Stimulated activated CD8-positive, alpha-beta memory T cell treated with anti-CD3 and anti-CD28 coated beads, Interleukin-2, amount 100 ng/mL, for 1 hour (primary cell): ENCODE measurements around the gene ARPC2.
A peak's percentile ranks its signal among the peaks of the same experiment; 100 is the strongest.

Experiments
- DNase-seq, 2 donors: peaks; one replicate each; pipeline ENCODE4 v3.0.0-alpha.2; 2020; ENCODE audit warnings: low read depth in 2 of 2

ARPC2 gene

DNA sequence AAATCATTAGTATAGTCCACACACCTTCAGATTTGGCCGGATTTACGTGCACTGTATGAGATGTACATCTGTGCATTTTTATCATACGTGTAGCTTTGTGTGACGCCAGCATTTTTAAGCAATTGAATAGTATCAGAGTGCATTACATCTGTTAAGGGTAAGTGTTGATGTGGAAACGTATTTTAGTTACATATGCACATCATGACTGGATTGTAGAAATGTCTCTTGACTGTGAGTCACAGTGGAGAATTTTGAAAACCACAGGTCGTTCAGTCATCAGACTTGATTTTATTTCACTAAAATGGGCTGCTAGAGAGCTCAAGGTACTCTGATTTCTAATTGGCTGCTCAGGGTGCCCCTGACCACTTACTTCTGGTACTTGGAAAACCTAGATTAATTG lies 38.5 kb downstream of the ARPC2 start:
- DNase-seq, result no peak

DNA sequence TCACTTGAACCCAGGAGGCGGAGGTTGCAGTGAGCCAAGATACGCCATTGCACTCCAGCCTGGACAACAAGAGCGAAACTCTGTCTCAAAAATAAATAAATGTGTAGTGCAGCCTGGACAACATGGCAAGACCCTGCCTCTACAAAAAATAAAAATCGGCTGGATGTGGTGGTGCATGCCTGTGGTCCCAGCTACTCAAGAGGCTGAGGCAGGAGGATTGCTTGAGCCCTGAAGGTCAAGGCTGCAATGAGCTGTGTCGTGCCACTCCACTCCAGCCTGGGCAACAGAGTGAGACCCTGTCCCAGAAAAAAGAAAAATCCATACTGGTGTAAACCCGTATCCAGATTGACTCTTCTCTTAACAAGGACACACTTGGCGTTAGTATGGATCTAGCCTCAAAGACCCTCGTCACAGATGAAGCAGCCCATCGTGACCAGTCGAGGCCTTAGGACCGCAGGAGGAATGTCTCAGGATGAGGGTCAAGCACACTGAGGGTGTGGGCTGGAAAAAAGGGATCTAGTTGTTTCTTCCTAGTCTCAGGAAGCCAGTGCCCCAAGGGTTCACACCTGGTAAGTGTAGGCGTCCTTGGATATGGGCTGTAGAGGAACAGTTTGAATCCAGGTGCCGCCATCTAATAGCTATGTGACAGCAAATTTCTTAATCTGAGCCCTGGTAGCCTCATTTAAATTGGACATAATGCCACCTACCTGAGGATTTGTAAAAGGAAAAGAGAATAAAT lies 39.8 kb downstream of the ARPC2 start:
- no peak for DNase-seq

DNA sequence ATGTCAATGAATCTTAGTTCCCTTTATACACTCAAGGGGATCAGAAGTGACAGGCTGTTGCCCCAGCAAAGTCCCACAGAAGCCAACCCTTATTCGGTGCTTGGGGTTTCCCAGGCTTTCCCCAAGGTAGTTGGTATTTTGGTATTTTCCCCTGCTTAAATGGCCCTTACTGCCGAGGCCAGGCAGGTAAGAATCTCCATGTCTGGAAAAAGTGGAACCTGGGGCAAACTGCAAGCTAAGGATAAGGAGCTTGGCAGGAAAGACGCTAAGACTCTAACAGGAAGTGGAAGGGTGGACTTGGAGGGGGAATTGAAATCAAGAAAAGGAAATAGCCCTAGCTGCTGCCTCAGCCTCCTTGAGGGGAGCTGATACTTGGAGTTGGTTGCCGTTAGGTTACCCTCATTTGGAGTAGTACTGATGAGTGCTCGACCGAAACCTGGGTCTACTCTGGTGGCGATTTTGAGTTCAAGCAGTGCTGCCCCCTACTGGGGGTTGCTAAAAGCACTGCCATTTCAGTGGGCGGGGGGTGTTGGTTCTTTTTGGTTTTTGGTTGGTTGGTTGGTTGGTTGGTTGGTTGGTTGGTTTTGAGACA lies 40.5 kb downstream of the ARPC2 start:
- DNase-seq, result peak; percentile 29 to 48

DNA sequence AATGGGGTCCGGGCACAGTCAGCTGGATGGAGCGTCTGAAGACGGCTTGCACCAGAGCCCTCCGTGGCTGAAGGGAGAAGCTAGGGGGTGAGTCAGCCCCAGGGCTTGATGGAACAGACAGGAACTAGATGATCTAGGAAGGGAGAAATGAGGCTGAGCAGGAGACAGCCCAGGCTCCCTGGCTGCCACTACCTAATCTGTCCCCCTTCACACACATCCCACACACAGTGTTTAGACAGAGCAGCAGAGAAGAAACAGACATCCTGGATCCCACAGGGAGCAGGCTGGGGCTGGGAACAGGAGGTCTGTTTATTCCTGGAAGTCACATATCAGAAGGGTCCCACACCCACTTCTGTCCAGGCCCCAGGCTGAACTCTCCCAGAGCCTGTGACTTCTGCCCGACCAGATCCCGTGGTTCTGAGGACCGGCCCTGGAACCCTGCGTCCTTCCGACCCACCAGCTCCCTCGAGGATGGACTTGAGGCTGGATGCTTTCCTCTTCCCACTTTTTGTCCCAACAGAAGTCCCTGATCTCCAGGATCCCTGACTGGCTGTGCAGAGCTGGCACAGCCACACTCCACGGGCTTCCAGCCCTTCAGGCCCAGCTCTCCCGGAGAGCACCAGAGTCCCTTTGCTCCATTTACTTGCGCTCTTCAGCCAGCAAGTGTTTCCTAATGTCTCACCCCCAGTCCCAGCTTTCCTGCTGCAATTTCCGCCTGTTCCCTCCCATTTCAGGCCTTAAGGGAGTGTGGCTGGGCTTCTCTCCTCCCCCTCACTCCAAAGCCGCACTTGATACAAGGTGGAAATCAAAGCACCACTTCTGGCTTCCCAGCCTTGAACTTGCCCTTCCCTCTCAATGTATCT lies 42.3 kb downstream of the ARPC2 start:
- no peak for DNase-seq

DNA sequence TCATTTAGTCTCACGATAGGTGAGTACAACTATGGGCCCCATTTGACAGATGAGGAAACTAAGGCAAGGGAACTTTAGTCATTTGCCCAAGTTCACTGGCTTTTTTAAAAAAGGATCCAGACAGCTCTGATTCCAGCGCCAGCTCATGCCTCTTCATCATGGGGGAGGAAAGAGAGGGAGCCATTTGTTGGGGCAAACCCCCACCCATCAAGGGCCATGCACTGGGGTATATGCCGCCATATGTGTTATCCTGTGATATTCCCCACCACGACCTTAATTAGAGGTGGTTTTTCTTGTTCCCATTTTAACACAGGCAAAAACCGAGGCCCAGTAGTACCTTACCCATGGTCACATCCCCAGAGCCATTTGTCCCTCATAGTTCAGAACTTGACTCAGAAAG lies 43.2 kb downstream of the ARPC2 start:
- DNase-seq, result no peak

DNA sequence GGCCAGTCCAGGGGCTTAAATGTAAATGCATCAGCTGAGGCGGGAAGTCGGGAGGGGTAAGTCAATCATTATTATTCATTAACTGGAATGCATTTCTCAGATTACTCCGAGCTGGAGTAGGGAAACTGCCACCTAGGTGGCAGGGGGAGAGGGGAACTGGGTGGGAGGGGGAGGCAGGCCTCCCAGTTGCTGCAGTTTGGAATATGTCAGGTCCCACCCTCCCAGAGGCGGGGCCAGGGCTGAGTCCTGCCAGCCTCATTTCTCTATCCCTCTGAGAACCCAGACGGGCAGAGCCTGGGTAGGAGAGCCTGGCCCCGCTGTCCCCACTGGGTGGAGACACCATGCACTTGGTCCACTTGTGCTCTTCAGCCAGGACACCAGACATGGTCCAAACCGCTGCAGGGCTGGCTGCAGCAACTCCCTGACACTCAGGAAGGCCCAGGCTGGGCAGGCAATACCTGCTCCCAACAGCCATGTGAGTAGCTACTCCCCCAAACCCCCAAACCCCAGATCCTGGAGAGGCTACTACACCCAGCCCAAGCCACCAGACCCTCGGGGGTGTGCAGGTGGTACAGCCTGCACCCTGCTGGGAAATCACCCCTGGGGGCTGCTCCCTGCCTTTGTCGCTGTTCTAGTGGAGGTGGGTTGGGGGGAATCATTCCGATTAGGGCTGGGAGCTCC lies 43.9 kb downstream of the ARPC2 start, which contains the start of gene GPBAR1:
GPBAR1 (plus strand) TSS at position 274 of the 681 bp plus-strand sequence. CDS start 1,710 bp downstream, outside the sequence.
- no peak for DNase-seq

DNA sequence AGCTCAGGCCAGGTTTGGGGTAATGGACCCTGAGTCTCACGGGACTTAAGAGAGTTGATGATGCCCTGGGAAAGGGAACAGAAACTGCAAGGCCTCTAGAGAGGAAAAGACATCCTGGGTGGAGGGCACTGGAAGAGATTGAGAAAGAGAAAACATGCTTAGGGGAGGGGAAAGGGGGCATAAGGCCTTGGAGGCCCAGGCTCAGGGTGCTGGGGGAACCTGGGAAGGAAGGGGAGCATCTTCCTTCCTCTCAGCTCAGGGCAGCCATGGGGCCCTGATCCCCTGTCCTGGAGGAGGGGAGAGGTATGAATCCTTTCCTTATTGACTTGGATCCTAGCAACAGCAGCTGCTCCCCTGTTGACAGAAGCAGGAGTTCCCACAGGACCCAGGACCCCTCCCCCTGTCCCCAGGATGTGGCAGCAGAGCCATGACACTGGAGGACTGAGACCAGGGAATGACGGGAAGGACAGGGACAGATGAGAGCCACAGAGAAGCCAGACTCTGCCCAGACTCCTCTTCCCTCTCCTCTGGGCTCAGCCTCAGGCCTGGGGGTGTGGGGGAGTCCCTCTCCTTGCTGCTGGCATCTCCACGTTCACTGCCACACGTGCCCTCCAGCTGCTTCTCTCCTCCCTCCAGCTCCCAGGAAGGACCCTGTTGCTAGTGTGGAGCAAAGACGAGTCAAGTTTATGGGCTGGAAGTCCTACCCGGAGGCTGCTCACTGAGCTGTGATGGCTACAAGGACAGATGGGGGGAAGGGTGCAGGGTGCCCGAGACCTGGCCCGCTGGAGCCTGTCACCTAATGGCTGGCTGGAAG lies 44.6 kb downstream of the ARPC2 start:
- no peak for DNase-seq

DNA sequence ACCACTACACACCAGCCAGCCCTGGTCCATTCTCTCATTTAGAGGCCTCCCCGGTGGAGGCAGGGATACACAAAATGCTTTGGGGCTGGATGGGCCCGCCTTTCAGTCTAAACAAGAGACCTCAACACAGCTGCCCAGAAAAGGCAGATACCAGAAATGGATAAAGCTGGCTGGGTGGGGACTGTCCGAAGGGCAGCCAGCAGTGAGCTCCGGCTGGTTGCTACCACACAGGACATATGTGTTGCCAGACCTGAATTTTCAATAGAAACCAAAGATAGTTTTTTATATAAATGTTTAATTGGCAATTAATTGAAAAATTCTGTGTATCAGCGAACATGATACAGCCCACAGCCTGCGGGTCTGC lies 45.2 kb downstream of the ARPC2 start:
- no peak for DNase-seq

DNA sequence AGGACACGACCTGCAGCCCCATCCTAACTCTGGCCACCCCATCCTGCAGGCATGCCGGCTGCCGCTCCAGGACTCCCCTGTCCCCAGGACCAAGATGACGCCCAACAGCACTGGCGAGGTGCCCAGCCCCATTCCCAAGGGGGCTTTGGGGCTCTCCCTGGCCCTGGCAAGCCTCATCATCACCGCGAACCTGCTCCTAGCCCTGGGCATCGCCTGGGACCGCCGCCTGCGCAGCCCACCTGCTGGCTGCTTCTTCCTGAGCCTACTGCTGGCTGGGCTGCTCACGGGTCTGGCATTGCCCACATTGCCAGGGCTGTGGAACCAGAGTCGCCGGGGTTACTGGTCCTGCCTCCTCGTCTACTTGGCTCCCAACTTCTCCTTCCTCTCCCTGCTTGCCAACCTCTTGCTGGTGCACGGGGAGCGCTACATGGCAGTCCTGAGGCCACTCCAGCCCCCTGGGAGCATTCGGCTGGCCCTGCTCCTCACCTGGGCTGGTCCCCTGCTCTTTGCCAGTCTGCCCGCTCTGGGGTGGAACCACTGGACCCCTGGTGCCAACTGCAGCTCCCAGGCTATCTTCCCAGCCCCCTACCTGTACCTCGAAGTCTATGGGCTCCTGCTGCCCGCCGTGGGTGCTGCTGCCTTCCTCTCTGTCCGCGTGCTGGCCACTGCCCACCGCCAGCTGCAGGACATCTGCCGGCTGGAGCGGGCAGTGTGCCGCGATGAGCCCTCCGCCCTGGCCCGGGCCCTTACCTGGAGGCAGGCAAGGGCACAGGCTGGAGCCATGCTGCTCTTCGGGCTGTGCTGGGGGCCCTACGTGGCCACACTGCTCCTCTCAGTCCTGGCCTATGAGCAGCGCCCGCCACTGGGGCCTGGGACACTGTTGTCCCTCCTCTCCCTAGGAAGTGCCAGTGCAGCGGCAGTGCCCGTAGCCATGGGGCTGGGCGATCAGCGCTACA lies 45.9 kb downstream of the ARPC2 start:
- no peak for DNase-seq

DNA sequence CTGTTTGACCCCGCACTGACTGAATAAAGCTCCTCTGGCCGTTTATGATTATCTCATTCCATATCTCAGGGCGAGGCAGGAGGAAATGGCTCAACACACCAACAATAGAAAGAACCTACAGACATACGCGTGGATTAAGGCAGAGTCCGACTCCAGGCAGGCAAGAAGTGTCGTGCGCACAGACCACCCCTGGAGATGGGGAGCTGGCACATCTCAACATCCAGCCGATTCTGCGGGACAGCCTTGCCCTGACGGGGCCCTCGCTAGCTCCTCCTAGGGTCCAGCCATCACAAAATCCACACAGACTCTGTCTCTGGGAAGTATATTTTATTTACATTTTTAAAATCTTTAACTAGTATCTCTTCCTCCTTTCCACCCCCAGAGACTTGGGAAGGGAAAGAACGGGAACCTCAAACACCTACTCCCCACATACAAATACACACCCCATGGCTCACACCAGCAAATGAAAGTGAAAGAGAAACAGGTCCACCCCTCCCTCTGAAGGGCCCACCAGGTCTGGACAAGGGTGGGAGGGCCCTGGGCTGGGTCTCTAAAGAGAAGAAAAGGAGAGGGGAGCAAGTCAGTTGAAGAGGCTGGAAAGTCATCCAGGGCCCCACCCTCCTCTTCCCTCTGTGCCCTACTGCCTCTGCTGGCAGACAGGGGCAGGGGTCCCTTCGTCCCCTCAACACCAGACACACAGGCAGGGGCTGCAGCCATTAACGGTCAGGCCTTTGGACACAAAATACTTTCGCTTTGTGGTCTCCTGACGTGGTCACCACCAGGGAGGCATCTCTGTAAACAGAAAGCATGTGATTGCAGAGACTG lies 47.0 kb downstream of the ARPC2 start:
- no peak for DNase-seq

DNA sequence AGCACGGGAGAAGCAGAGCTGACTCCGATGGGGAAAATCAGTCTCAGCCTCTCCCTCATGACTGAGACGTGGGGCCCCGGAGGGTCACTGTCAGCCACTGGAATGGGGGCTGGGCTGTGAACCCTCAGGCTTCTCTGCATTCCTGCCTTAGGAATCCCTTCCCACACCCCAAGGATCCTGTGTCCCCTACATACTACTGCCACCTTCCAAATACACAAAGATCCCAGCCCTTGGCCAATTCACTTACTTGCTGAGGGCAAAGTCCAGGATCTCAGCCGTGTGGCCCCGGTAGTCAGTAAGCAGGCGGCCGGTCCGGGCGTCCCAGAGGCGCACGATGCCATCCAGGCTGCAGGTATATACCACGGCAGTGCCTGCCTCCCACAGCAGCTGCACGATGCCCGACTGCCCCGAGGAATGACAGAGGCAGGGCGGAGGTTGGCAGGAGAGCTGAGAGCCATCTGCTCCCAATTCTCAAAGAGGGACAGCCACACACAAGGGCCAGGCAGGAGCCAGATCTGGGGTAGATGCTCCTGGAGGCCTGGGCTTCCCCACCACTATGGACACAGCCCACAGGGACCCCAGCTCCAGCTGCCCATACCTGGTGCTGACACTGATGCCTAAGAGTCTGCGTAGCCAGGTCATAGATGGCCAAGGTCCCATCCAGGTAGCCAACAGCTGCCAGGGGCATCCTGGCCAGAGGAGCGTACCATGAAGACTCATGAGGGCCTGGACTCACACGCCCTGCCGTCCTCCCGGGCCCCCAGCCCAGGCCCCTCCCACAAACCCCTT lies 48.0 kb downstream of the ARPC2 start:
- DNase-seq, result no peak

DNA sequence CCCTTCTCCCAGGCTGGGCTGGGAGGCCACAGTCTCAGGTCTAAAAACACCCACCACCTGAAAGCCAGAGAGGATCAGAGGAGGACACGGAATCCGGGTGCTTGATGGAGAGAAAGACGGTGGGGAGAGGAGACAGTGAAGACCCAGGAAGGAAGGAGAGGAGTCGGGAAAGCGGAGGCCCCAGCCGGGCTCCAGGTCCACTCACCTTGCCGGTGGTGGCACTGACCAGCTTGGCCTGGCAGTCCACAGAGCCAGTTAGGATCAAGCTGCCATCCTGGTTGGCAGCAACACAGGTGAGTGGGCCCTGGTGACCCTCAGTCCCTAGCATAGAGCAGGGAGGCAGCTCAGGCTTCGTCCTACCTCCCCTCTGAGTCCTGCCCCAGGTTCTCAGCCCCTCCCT lies 48.6 kb downstream of the ARPC2 start:
- DNase-seq, result no peak

DNA sequence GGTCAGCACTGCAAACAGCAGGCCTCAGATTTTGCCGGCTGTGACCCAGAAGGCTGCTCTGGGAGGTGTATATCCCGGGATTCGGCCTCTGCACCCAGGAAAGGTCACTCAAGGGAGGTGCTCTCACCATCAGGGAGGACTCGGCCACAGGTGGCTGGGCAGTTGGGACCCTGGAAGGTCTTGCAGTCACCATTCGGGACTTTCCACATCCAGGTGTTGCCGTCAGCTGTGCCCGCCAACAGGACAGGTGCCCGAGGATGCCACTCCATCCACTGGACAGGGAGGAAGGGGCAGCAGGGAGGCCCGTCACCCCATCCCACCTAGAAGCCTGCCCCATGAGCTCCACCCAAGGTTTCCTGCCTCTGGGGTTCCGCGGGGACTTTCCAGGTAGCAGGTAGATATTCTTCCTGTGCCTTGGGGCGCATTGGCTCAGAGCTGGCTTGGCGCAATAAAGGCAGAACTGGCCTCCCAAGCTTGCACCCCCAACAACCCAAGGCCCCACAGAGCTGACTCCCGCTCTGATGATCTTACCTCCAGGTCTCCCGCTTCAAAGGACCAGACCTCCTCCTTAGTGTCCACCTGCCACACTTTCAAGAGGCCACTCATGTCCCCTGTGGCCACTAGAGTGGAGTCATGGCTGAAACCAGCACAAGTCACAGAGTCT lies 49.5 kb downstream of the ARPC2 start:
- DNase-seq, result no peak

DNA sequence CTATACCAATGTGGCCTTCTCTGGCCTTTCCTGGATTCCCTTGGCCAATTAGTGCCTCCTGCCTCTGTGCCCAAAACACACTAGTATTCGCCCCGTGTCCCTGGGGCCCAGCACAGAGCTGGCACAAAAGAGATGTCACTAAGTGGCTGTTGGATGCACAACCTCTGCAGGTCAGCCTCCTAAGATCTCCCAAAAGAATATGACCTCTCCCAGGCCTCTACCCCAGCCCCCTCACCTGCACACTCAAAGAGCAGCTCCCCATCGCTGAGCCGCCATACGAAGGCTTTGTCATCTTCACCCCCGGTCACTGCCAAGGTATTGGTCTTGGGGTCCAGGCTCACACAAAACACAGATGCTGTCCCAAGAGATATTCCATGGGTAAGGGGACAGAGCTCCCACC lies 50.3 kb downstream of the ARPC2 start:
- no peak for DNase-seq

DNA sequence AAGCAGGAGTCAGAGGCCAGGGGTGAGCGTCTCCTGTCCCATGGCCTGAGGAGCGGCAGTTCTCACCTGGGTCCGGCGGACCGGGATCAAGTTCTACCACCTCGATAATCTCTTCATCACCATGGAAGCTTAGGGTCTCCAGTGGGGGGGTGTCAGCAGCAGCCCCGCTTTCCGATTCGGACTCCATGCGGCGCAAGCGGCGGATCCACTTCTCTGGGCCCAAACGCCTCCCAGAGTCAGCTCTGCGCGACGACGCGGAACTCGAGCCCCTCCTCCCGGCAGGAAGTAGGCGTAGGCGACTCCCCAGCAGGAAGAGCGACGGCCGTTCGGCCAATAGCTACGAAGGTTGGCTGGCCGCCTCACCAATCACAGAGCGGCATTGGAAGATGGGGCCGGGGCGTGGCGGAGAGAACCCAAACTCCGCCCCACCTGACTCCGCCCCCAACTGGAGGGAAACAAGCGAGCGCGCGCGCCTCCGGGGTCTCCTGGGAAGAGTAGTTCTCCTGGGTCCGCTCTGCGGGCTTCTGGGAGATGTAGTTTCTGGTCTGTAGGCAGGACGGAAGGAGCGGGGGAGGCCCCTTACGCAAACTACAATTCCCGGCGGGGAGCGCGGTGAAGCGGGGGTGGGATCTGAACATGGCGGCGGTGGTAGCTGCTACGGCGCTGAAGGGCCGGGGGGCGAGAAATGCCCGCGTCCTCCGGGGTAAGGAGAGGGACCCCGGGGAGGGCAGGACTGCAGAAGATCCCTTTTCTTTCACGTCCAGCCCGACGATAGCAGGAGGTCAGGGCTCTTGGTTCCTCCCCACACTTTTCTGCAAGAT lies 53.1 kb downstream of the ARPC2 start, which contains the start of the genes AAMP and PNKD:
AAMP (minus strand) TSS at position 238 of the 821 bp plus-strand sequence; CDS start at position 187, 51 bp downstream.
PNKD (plus strand) TSS at position 620 of the 821 bp plus-strand sequence; CDS start at position 637, 17 bp downstream.
- peak; percentile 100 for DNase-seq

DNA sequence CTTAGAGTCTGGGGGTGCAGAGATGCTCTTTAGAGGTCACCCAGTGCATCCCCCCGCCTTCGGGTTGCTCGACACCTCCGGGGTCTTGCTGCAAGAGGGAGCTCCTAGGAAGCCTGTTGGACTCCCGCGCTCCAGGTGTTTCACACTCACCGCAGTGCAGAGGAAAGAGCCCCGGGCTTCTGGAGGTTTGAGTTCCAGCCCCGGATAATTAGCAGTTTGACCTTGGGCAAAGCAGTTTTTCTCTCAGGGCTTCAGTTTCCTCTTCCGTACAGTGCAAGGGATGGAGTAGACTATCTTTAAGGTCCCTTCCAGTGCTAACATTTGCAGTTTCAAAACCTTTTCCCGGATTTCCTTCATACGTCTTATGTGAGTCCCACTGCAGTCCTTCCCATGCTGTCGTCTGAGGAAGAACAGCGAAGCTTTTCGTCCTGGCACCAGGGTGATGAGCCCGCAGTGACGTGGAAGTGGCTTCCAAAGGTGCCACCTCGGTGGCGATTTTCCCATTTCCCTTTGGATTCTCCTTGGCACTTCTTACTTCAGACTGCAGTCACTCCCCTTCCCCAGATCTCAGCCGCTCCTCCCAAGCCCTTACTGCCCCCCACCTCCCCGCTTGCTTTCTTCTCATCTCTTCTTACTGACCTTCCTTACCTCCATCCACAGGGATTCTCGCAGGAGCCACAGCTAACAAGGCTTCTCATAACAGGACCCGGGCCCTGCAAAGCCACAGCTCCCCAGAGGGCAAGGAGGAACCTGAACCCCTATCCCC lies 53.9 kb downstream of the ARPC2 start:
- no peak for DNase-seq
